ENCODE measurements around the gene ENDOD1. TPM values are rescaled to one million over a fixed set of nuclear protein-coding genes. Genes with fewer than 3 reads are reported as not detected.

The ENDOD1 gene, protein sequence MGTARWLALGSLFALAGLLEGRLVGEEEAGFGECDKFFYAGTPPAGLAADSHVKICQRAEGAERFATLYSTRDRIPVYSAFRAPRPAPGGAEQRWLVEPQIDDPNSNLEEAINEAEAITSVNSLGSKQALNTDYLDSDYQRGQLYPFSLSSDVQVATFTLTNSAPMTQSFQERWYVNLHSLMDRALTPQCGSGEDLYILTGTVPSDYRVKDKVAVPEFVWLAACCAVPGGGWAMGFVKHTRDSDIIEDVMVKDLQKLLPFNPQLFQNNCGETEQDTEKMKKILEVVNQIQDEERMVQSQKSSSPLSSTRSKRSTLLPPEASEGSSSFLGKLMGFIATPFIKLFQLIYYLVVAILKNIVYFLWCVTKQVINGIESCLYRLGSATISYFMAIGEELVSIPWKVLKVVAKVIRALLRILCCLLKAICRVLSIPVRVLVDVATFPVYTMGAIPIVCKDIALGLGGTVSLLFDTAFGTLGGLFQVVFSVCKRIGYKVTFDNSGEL
- 89.2 and 113 TPM in 2 replicates for total RNA-seq

GRCh38 chr11:95089620-95090542 is at the start of gene ENDOD1:
Gene ENDOD1, plus strand, starts transcription at chr11:95089846. Its CDS starts 82 bp downstream, at chr11:95089928.

DNA sequence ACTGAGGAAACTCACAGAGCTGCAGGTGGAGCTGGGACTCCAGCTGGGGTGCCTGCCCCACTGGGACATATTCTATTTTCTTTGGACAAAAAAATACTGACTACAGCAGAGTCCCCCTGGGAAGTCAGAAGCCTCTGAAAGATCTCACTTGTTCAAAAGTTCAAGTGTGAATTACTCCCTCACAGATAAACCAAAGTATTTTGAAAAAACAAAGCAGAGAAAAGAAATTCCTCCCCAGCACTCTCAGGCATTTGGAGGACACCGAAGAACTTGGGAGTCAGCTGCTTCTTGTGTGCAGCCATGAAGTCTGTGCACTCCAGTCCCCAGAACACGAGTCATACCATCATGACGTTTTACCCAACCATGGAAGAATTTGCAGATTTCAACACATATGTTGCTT is 40.5 kb upstream of the ENDOD1 start, which contains the start of gene KDM4F:
Gene KDM4F (plus strand): TSS at position 301 of the 400 bp plus-strand sequence.

GRCh38 chr11:95066716-95067038 is 23.0 kb upstream of the ENDOD1 start, which contains the start of gene SRSF8:
Gene SRSF8, plus strand, starts transcription at chr11:95066919. Its CDS starts 308 bp downstream, at chr11:95067227.

Other genes starting within 250 kb of the ENDOD1 start
- gene CWC15, start 116.3 kb upstream of the ENDOD1 start, total RNA-seq: 38.4 and 40.1 TPM in 2 replicates
- 0.17 and 0.33 TPM in 2 replicates for gene KDM4D, start 116.1 kb upstream of the ENDOD1 start, total RNA-seq
- gene KDM4E, start 64.6 kb upstream of the ENDOD1 start, total RNA-seq: not detected in 2 replicates
- gene KDM4F, start 40.4 kb upstream of the ENDOD1 start, total RNA-seq: not detected in 2 replicates
- gene SRSF8, start 22.9 kb upstream of the ENDOD1 start, total RNA-seq: 19.7 and 28.9 TPM in 2 replicates
- 28.6 and 32.7 TPM in 2 replicates for gene SESN3, start 141.4 kb downstream of the ENDOD1 start, total RNA-seq

Data from dermis lymphatic vessel endothelial cell (primary cell).